ENCODE results near the gene SLC6A9. TPM values are rescaled to one million over a fixed set of nuclear protein-coding genes. Genes with fewer than 3 reads are reported as not detected.

SLC6A9 gene
- total and polyA plus RNA-seq, 8 donors: 1.9 to 23.4 (median 4.4) TPM

DNA sequence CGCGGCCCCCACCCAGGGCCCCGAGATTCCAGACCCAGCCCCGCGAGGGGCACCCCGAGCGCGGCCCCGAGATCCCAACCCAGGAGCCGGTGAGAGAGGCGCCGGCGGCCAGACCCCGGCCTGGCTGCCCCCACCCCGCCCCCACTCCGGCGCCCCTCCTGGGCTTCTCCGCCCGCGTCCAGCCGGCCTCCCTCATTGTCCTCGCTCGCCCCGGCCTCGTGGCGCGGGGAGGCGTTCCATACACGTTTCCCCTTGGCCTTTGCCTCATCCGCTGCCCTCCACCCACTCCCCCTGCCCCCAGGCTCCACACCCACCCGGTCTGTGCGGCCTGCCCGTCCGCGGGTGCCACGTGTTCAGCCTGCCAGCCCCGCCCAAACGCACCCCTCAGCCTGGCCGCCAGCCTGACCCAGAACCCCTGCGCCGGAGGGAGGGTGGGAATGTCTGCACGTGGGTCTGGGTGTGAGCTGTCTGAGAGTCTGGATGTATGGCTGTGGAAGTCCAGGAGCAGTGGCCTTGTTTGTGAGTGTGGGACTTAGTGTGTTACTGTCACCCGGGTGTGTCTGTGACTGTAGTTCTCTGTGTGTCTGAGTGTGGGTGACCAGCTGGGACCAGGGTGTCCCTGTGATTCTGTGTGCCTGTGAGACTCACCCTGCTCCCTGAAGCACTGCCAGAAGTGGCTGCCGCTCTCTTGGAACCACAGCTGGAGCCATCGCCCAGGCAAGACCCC is 51.6 kb downstream of the SLC6A9 start:
- Histone ChIP-seq H3K4me1 (peaks cover 0 to 27% (median 14%) of the 10 kb centered on the region in 3 donors), H3K27ac (peak overlapping the region; percentile 64 to 74 (median 69))
- FAIRE-seq: no peak

DNA sequence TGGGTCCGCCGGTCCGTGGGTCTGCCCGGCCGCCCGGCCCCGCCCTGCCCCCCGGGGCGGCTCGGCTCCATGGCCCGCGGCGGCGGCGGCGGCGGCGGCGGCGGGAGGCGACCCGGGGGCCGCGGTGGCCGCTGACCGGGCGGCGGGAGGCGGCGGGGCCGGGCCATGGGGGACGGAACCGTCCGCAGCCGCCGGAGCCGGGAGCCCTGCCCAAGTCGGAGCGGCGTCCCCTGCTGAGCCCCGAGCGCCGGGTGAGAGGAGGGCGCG is 52.1 kb downstream of the SLC6A9 start:
- FAIRE-seq (no peak), DNase-seq (no peak), ATAC-seq (no peak)
- Histone ChIP-seq H3K4me1 (peaks cover 0 to 27% (median 14%) of the 10 kb centered on the region in 3 donors), H3K9me3 (no peaks in the 10 kb centered on the region), H3K4me3 (peak overlapping the region; percentile 44 to 86 (median 67)), H3K36me3 (peaks cover 0 to 4% (median 0%) of the 10 kb centered on the region in 3 donors), H3K27me3 (no peaks in the 10 kb centered on the region), H3K27ac (peak overlapping the region; percentile 64 to 74 (median 69))
- TF ChIP-seq CTCF (IDR thresholded peaks at IDR 0.05): no peak
- intact Hi-C loops (cut with DNase I): no loop called here
- WGBS, 2 donors: 1% methylated on average over 45 of the region's 45 CpGs; no CpG with 5 or more reads in 1 of the 2 donors

More for the DNA sequence above, 51.6 kb downstream of the SLC6A9 start:
- Histone ChIP-seq H3K27me3 (no peaks in the 10 kb centered on the region), H3K9me3 (no peaks in the 10 kb centered on the region), H3K36me3 (peaks cover 0 to 4% (median 0%) of the 10 kb centered on the region in 3 donors), H3K4me3 (peak overlapping the region; percentile 44 to 86 (median 67))
- intact Hi-C loops (cut with DNase I): no loop called here
- peak; percentile 32 to 66 (median 54) for ATAC-seq
- 2% methylated on average over 20 to 45 of the region's 45 CpGs for WGBS, 2 donors
- peak; percentile 77 to 91 (median 84) for DNase-seq
- no peak for TF ChIP-seq CTCF (IDR thresholded peaks at IDR 0.05)

DNA sequence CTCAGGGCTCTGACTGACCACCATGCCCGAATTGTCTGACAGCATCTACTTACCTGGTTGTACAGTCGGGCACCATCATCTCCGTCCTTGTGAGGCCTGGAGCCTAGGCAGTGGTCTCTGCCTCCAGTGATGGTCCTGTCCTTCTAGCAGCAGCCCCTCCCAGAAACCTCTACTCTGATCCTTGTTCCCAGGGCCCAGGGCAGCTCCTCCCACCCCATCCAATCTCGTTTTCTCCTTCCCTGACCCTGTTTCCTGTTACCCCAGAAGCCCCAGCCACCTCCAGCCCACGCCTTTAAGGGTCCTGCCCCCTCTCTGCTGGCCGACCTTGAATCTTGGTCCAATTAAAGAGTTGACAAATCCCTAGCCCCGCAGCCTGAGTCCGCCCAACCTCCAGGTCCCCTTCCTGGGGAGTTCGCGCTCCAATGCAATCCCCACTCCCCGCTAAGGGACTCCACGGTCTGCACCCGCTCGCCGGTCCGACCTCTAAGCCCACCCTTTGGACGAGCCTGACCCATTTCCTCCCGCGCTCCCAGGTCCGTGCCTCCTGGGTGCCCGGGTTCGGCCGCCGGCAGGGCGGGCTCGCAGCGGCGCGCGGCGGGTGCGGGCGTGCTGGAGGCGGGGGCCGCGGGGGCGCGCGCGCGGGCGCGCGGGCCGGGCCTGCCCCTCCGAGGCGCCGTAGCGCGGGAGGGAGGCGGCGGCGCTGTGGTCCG is 52.6 kb downstream of the SLC6A9 start, which contains the start of gene B4GALT2:
Gene B4GALT2 (plus strand): TSS at position 660 of the 710 bp plus-strand sequence. CDS start 1,951 bp downstream, outside the sequence.
- Histone ChIP-seq H3K4me3 (peak within 1 kb of the TSS; percentile 44 to 86 (median 67)), H3K9me3 (no peaks in the 10 kb centered on the region), H3K36me3 (peaks cover 0 to 4% (median 0%) of the 10 kb centered on the region in 3 donors), H3K4me1 (peaks cover 0 to 31% (median 14%) of the 10 kb centered on the region in 3 donors), H3K27ac (peak within 1 kb of the TSS; percentile 64 to 74 (median 69)), H3K27me3 (no peaks in the 10 kb centered on the region)
- FAIRE-seq: no peak
- intact Hi-C loops (cut with DNase I): no loop called here
- WGBS, 2 donors: 3 to 4% methylated on average over 47 to 54 of the region's 54 CpGs
- ATAC-seq: peak in 2 of 4 donors; percentile 5 to 23
- DNase-seq: peak in 4 of 6 donors; percentile 60 to 86 (median 72)
- no peak for TF ChIP-seq CTCF (IDR thresholded peaks at IDR 0.05)

GRCh38 chr1:43978264-43978550 is 53.1 kb downstream of the SLC6A9 start:
- Histone ChIP-seq H3K4me1 (peaks cover 0 to 31% (median 14%) of the 10 kb centered on the region in 3 donors), H3K27ac (peak overlapping the region in 1 of 4 donors; percentile 33)
- FAIRE-seq: no peak

More at GRCh38 chr1:43978264-43978550, 53.1 kb downstream of the SLC6A9 start:
- peaks cover 0 to 4% (median 0%) of the 10 kb centered on the region in 3 donors for H3K36me3 ChIP-seq
- no peak for TF ChIP-seq CTCF (IDR thresholded peaks at IDR 0.05)
- H3K27me3 ChIP-seq: no peaks in the 10 kb centered on the region
- 49 to 53% methylated on average over 5 of the region's 5 CpGs for WGBS, 2 donors
- no peak for DNase-seq
- ATAC-seq: no peak
- peak overlapping the region in 1 of 4 donors; percentile 53 for H3K4me3 ChIP-seq
- H3K9me3 ChIP-seq: no peaks in the 10 kb centered on the region
- intact Hi-C loops (cut with DNase I): no loop called here
